Stimulated activated CD8-positive, alpha-beta memory T cell treated with anti-CD3 and anti-CD28 coated beads, Interleukin-7, amount 100 ng/mL, for 4 hours (primary cell): ENCODE results near the gene RRAS.
"Not testable (repeated sequence)": the region's sequence is repeated elsewhere in the genome, so short reads cannot be mapped to it uniquely, and the experiment has no call there.

ENCODE experiments used
- DNase-seq, 2 donors: peaks; one replicate each; pipeline ENCODE4 v3.0.0-alpha.2; 2020; ENCODE audit warnings: low read depth in 2 of 2

Gene RRAS

GRCh38 chr19:49632576-49632975 lies 7.4 kb downstream of the RRAS start:
- DNase-seq, result no peak

GRCh38 chr19:49631610-49632192 lies 8.2 kb downstream of the RRAS start:
- DNase-seq, result no peak

GRCh38 chr19:49631014-49631588 lies 8.8 kb downstream of the RRAS start:
- DNase-seq, result no peak

GRCh38 chr19:49629659-49630058 lies 10.3 kb downstream of the RRAS start:
- DNase-seq, result no peak

- DNase-seq, result no peak
Measured at GRCh38 chr19:49626226-49626625, 13.7 kb downstream of the RRAS start.

GRCh38 chr19:49624967-49625910 lies 14.7 kb downstream of the RRAS start:
- no peak for DNase-seq

- DNase-seq, result not testable (repeated sequence)
Measured at GRCh38 chr19:49617860-49618259, 22.1 kb downstream of the RRAS start.

- no peak for DNase-seq
Measured at GRCh38 chr19:49616945-49617344, 23.0 kb downstream of the RRAS start.

GRCh38 chr19:49616532-49616931 lies 23.4 kb downstream of the RRAS start:
- no peak for DNase-seq

- no peak for DNase-seq
Measured at GRCh38 chr19:49615861-49616260, 24.1 kb downstream of the RRAS start.

- DNase-seq, result no peak
Measured at GRCh38 chr19:49614096-49614833, 25.7 kb downstream of the RRAS start.

GRCh38 chr19:49613374-49613773 lies 26.6 kb downstream of the RRAS start:
- no peak for DNase-seq

GRCh38 chr19:49609499-49610092 lies 30.3 kb downstream of the RRAS start:
- no peak for DNase-seq

- no peak for DNase-seq
Measured at GRCh38 chr19:49605605-49606004, 34.3 kb downstream of the RRAS start.

- no peak for DNase-seq
Measured at GRCh38 chr19:49602806-49603205, 37.1 kb downstream of the RRAS start.

- no peak for DNase-seq
Measured at GRCh38 chr19:49601482-49602038, 38.4 kb downstream of the RRAS start.

GRCh38 chr19:49599378-49600295 lies 40.3 kb downstream of the RRAS start:
- DNase-seq, result no peak

- no peak for DNase-seq
Measured at GRCh38 chr19:49597703-49597974, 42.3 kb downstream of the RRAS start.

GRCh38 chr19:49596954-49597702 lies 42.8 kb downstream of the RRAS start:
- no peak for DNase-seq

- no peak for DNase-seq
Measured at GRCh38 chr19:49596407-49596806, 43.5 kb downstream of the RRAS start.
